GM12873 (cell line): ENCODE data around the gene FAM174B.

ENCODE experiments used
- CTCF ChIP-seq: IDR thresholded peaks from 2 replicates; pipeline ENCODE4 v1.5.1; 2012; ENCODE audit warnings: low read depth, mild to moderate bottlenecking, moderate library complexity, low read length, control low read depth; ENCODE audit not compliant: insufficient read depth; ENCODE audit errors: missing control alignments

The FAM174B gene

DNA sequence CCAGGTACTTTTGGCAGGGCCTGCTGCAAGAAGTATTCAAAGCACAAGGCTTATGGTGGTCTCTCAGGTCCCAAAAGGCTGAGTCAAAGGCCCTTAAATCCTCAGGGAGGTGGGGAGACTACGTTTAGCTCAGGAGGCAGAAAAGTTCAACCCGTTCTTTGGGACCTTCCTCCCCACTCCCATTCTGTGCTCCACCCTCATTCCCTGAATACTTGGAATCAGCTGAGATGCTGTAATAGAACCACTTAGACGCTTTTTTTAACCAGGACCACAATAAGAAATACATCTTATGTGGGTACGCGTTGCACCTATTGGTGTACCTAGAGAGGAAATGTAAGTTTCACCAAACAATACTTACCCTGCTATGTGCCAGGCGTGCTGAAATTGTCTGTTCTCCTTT is 58.0 kb downstream of the FAM174B start:
- no peak for TF ChIP-seq CTCF

DNA sequence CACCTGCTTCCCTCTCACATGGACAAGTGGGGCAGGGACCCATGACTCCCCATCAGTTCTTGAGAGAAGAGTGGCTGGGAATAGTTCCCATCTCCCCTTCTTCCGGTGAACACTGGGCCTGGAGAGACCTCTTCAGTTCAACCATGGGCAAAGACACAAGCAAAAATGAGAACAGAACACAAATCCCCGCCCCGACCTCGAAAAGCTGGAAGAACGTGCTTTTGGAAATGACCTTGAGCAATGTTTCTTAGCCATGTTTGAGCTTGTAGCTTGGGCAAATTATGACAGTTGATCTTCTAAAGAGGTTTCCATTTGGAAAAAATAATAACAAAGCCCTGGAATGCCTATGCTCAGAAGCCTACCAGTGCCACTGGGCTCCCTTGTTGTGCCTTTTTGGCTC is 59.0 kb downstream of the FAM174B start:
- no peak for TF ChIP-seq CTCF

DNA sequence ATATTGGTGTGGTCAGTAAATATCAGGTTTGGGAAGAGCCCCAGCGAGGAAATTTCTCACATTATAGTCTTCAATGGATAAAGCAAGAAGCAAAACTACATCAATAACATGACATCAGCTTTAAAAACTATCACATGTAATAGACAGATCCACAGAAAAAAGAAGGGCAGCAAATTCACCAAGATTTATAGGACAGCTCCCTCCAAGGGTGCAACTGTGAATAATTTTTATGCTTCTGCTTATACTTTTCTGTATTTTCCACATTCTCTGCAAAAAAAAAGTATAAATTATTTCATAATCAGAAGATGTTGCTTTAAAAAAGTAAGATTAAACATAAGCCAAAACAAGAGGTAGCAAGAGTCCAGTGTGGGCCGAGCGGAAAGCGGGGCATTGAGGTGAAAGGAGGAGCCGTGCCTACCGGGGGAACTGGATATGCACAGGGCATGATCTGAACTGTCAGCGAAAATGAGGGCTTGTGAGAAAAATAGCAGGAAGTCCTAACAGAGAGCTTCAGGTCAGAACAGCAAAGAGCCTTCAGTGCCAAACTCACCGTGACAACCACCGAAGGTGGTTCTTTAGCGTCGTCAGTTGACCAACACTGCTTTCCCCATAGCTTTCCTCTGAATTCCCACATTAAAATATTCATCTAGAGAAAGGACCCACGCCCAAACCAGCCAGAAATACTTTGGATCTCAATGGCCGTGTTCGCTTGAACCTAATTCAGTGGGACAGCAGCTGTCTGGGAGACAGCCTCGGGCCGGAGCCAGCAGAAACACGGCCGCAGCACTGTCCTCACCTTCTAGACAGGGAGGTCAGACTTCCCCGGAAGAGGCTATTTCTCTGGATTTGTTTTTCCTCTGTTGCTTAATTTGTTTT is 59.8 kb downstream of the FAM174B start:
- TF ChIP-seq CTCF, result no peak

DNA sequence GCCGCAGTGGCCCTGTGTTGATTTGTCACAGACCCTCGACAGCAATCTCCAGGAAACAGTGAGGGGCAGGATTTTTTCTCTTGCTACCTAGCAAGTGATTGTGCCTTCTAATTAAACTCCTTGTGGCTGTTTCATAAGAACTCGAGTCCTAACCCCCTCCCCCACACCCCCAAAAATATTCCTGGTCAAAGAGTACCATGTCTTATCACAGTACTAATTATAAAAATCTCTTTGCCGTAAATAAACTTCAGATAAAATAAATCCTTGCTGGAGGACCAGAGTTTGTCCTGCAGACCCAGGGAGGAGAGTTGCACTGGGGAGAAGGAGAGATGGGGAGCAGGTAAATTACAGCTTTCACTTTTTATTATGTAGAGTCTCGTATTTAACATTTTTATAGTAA is 64.3 kb downstream of the FAM174B start:
- no peak for TF ChIP-seq CTCF

- no peak for TF ChIP-seq CTCF
Observed at GRCh38 chr15:92586966-92587365, 68.6 kb downstream of the FAM174B start.

DNA sequence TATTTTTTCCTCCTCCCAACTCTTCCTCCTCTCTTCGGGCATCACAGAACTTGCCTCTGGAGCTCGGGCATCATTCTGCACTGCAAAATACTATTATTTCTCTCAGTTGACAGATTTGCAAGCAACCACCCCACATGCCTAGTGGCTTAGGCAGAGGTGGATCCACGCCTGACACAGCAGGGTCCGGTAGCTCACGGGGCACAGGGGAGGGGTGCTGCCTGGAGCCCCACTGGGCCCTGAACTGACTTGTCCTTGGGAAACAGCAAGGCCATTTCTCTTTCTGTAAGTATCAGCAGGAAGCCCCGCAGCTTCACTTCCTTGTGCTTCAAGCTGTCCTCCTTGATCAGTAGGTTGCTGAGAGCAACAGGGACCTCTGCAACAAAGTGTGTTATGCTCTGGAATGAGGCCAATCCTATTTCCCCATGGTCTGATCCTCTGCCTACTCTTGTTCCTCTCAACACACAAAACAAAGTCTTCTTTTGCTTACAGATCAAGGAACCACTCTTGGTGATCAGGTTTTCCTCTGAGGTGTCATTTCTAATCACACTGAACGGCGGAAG is 69.1 kb downstream of the FAM174B start:
- TF ChIP-seq CTCF, result no peak

- no peak for TF ChIP-seq CTCF
Observed at GRCh38 chr15:92584105-92584504, 71.5 kb downstream of the FAM174B start.
